Right lobe of liver (tissue), 6 donors: Measurements from ENCODE around the gene APOB. TPM values are rescaled to one million over a fixed set of nuclear protein-coding genes. Genes with fewer than 3 reads are reported as not detected.
A peak's percentile ranks its signal among the peaks of the same experiment; 100 is the strongest.

Experiments used
- ATAC-seq, 4 donors: fragments of 200-7000 bp; cut with Tn5 transposase; one replicate each; pipeline ENCODE4 v1.9.1; 2020; ENCODE audit warnings: mild to moderate bottlenecking in 4 of 4, moderate library complexity in 4 of 4
- DNase-seq, 3 donors: peaks; one replicate each; pipeline ENCODE4 v3.0.0-alpha.2; 2020
- H3K27ac ChIP-seq, 3 donors: fragments of 200-600 bp; one replicate each; pipeline ENCODE4 v1.8.0; 2022
- H3K27me3 ChIP-seq, 2 donors: fragments of 200-600 bp; one replicate each; pipeline ENCODE4 v1.8.0; 2022
- H3K36me3 ChIP-seq, 4 donors: fragments of 200-600 bp; sonication (generic) in 1 of 4; one replicate each; pipeline versions ENCODE4 v1.5.1 to v1.8.0; 2017 to 2022; ENCODE audit warnings: control low read depth in 1 of 4
- H3K4me1 ChIP-seq, 4 donors: fragments of 200-600 bp; sonication (generic) in 1 of 4; one replicate each; pipeline versions ENCODE4 v1.5.1 to v1.8.0; 2017 to 2022; ENCODE audit warnings: control low read depth in 1 of 4
- H3K4me3 ChIP-seq, 3 donors: fragments of 200-600 bp; one replicate each; pipeline ENCODE4 v1.8.0; 2022
- H3K9me3 ChIP-seq, 4 donors: fragments of 200-600 bp; sonication (generic) in 1 of 4; one replicate each; pipeline versions ENCODE4 v1.5.1 to v1.8.0; 2017 to 2022; ENCODE audit warnings: control low read depth in 1 of 4
- POLR2A ChIP-seq: fragments of 450-650 bp; IDR thresholded peaks from one replicate; pipeline ENCODE4 v1.6.1; 2017; ENCODE audit warnings: antibody characterized with exemption, mild to moderate bottlenecking
- WGBS: methylation state at CpG from one replicate; pipeline ENCODE4 v1.1.6; 2018; ENCODE audit warnings: low coverage, low lambda C conversion rate; ENCODE audit not compliant: insufficient coverage; ENCODE audit errors: missing lambda C conversion rate; 5-methylcytosine and 5-hydroxymethylcytosine counted together
- intact Hi-C, 2 donors: fragments of 100-400 bp; cut with DNase I; formaldehyde crosslinking; loops; one replicate each; pipeline versions ENCODE4 v1.11.2 to v1.14.1; 2022
- total RNA-seq, 6 experiments: library from RNA; depleted of rRNA in 2 of 6; stranded (reverse); fragments of >200 nt in 2 of 6; fragmentation: NEBNext Ultra II Directional in 3 of 6; extraction: Animal tissue kit (Norgen Biotek cat#: 25700) in 3 of 6; gene quantifications; one replicate each; pipeline versions ENCODE4 v1.1.0 to v1.2.4, GENCODE V29; 2016 to 2023
- TF ChIP-seq, protein P1 (sequence below), 4 donors: fragments of 200-600 bp in 3 of 4; fragments of 450-650 bp in 1 of 4; IDR thresholded peaks; one replicate each; pipeline versions ENCODE4 v1.5.1 to v1.8.0; 2016 to 2022; ENCODE audit warnings: antibody characterized with exemption in 4 of 4, mild to moderate bottlenecking in 2 of 4
- donor health status: DM: no; HTN: yes; CAD: no.
- donor health status: DM: no; HTN: no; CAD: no.
- donor health status: DM: no; HTN: no; CAD: no.
- donor health status: DM: no; HTN: yes; CAD: no.
- donor health status: DM: no; HTN: yes; CAD: no.

The APOB gene
- total RNA-seq, 6 experiments from 2014 or later = 2,615 to 3,271 (median 2,774) TPM

DNA sequence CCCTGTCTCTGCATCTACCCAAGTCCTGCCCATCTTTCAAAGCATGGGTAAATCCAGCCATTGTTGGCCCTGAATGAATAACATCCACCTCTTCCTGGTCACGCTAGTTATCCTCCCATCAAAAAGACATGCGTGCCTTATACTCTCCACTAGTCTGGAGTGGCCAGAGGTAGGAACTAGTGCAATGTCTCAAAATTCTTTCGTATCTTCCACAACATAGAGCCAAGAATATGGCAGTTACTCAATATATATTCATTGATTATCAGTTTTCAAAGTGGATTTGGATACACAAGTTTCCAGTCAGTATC, 8.9 kb downstream of the APOB start:
- Histone ChIP-seq H3K27me3 (no peaks in the 10 kb centered on the region), H3K36me3 (peaks cover 0 to 100% (median 60%) of the 10 kb centered on the region in 4 donors), H3K9me3 (no peaks in the 10 kb centered on the region), H3K27ac (no peak overlapping the region), H3K4me3 (no peak overlapping the region), H3K4me1 (peaks cover 0 to 53% (median 10%) of the 10 kb centered on the region in 4 donors)
- no peak for DNase-seq
- no peak for ATAC-seq
- TF ChIP-seq POLR2A = no peak
- TF ChIP-seq, protein P1, sequence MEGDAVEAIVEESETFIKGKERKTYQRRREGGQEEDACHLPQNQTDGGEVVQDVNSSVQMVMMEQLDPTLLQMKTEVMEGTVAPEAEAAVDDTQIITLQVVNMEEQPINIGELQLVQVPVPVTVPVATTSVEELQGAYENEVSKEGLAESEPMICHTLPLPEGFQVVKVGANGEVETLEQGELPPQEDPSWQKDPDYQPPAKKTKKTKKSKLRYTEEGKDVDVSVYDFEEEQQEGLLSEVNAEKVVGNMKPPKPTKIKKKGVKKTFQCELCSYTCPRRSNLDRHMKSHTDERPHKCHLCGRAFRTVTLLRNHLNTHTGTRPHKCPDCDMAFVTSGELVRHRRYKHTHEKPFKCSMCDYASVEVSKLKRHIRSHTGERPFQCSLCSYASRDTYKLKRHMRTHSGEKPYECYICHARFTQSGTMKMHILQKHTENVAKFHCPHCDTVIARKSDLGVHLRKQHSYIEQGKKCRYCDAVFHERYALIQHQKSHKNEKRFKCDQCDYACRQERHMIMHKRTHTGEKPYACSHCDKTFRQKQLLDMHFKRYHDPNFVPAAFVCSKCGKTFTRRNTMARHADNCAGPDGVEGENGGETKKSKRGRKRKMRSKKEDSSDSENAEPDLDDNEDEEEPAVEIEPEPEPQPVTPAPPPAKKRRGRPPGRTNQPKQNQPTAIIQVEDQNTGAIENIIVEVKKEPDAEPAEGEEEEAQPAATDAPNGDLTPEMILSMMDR (IDR thresholded peaks at IDR 0.05) = no peak
- WGBS = 38% methylated on average over 1 of the region's 3 CpGs
- intact Hi-C loops = no loop called here

GRCh38 chr2:21034156-21034971, 9.5 kb downstream of the APOB start:
- H3K27ac ChIP-seq = peak overlapping the region in 1 of 3 donors; percentile 30
- WGBS = 56% methylated on average over 4 of the region's 4 CpGs
- no peaks in the 10 kb centered on the region for H3K27me3 ChIP-seq
- TF ChIP-seq, protein P1 (IDR thresholded peaks at IDR 0.05) = no peak
- TF ChIP-seq POLR2A = no peak
- no peak overlapping the region for H3K4me3 ChIP-seq
- H3K9me3 ChIP-seq = no peaks in the 10 kb centered on the region
- H3K4me1 ChIP-seq = peaks cover 0 to 55% (median 10%) of the 10 kb centered on the region in 4 donors
- ATAC-seq = no peak
- intact Hi-C loops = no loop called here
- peaks cover 4 to 100% (median 59%) of the 10 kb centered on the region in 4 donors for H3K36me3 ChIP-seq
- DNase-seq = no peak

DNA sequence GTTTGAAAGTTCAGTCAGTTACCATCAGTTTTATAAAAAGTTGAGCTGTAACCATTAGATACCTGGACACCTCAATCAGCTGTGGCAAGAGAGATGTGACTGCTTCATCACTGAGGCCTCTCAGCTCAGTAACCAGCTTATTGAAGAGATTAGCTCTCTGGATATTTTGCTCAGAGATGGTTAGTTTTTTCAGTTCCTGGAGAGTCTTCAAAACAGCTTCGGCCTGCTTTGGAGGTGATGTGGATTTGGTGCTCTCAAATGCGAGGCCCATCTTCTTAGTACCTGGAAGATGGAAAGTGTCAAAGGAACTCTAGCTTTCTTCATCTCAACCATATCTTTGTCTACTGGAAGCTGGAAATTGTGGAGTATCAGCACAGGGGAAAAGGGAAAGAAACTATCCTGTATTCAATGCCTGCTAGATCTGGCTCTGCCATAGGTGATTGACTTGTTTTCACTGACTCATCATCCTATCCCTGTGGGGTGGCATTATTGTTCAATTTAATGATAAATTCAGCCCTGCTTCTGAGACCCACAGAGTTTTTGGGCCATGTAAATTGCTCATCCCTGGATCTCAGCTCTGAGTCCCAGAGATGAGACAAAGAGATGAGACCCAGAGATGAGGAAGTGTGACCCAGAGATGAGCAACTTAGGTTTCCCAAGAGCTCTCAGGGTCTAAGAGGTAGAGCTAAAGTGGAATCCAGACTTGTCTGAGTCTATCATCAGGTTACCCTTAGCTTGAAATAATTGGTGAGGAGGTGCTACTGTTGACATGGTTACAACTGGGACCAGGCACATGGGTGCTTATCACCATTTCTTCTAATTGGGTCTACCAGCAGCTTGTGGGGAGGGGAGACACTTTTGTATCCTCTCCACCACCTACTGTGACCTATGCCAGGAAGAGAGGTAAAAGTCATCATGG, 10.4 kb downstream of the APOB start:
- Histone ChIP-seq H3K27me3 (no peaks in the 10 kb centered on the region), H3K27ac (peak overlapping the region in 1 of 3 donors; percentile 30), H3K4me1 (peaks cover 0 to 50% (median 10%) of the 10 kb centered on the region in 4 donors), H3K4me3 (no peak overlapping the region), H3K36me3 (peaks cover 9 to 100% (median 62%) of the 10 kb centered on the region in 4 donors), H3K9me3 (no peaks in the 10 kb centered on the region)
- WGBS = 77% methylated on average over 2 of the region's 2 CpGs
- ATAC-seq = no peak
- intact Hi-C loops = no loop called here
- DNase-seq = no peak
- TF ChIP-seq, protein P1 (IDR thresholded peaks at IDR 0.05) = no peak
- TF ChIP-seq POLR2A = no peak

GRCh38 chr2:21032338-21033236, 11.3 kb downstream of the APOB start:
- WGBS = 78% methylated on average over 12 of the region's 14 CpGs
- DNase-seq (no peak), ATAC-seq (peak in 3 of 4 donors; percentile 0 to 5 (median 1))
- Histone ChIP-seq H3K27ac (no peak overlapping the region), H3K4me3 (no peak overlapping the region), H3K36me3 (peaks cover 9 to 100% (median 66%) of the 10 kb centered on the region in 4 donors), H3K9me3 (no peaks in the 10 kb centered on the region), H3K27me3 (no peaks in the 10 kb centered on the region), H3K4me1 (peaks cover 0 to 47% (median 6%) of the 10 kb centered on the region in 4 donors)
- intact Hi-C loops = no loop called here
- peak; percentile 26 for TF ChIP-seq POLR2A
- TF ChIP-seq, protein P1 (IDR thresholded peaks at IDR 0.05) = no peak
